HL-60 (cell line): ENCODE data around the gene TNFSF11.

ENCODE experiments used
- DNase-seq, 2 experiments: peaks; one replicate each; pipeline ENCODE4 v3.0.0-alpha.2; 2010 to 2020; ENCODE audit warnings: low read depth in 1 of 2, low spot score in 1 of 2
- H3K27ac ChIP-seq: fragments of 250-450 bp; sonication (Bioruptor Pico); replicated peaks from 2 replicates; pipeline ENCODE4 v1.5.1; 2020; ENCODE audit warnings: mild to moderate bottlenecking, moderate library complexity
- H3K27me3 ChIP-seq: fragments of 250-450 bp; sonication (Bioruptor Pico); 2 replicates; pipeline ENCODE4 v1.5.1; 2021; ENCODE audit warnings: mild to moderate bottlenecking, moderate library complexity; ENCODE audit not compliant: insufficient read depth, poor library complexity, severe bottlenecking
- H3K4me3 ChIP-seq: replicated peaks from 2 replicates; pipeline ENCODE4 v1.5.1; 2011; ENCODE audit warnings: mild to moderate bottlenecking, control low read depth, low read length; ENCODE audit not compliant: insufficient read depth
- GABPA ChIP-seq: IDR thresholded peaks from 2 replicates; pipeline ENCODE4 v1.6.1; 2012; ENCODE audit warnings: low read depth
- POLR2AphosphoS5 ChIP-seq: IDR thresholded peaks from 2 replicates; pipeline ENCODE4 v1.6.1; 2012; ENCODE audit warnings: low read depth
- SPI1 ChIP-seq: IDR thresholded peaks from 2 replicates; pipeline ENCODE4 v1.6.1; 2012; ENCODE audit warnings: low read depth, mild to moderate bottlenecking, borderline replicate concordance
- TF ChIP-seq, protein P1 (sequence below): IDR thresholded peaks from one replicate; pipeline ENCODE4 v1.5.1; 2011; ENCODE audit warnings: low read length, control low read depth, inconsistent platforms; ENCODE audit not compliant: insufficient read depth
- TF ChIP-seq, protein P2 (sequence below): IDR thresholded peaks from 2 replicates; pipeline ENCODE4 v1.6.1; 2012; ENCODE audit warnings: low read depth; ENCODE audit not compliant: insufficient replicate concordance

TNFSF11 gene

DNA sequence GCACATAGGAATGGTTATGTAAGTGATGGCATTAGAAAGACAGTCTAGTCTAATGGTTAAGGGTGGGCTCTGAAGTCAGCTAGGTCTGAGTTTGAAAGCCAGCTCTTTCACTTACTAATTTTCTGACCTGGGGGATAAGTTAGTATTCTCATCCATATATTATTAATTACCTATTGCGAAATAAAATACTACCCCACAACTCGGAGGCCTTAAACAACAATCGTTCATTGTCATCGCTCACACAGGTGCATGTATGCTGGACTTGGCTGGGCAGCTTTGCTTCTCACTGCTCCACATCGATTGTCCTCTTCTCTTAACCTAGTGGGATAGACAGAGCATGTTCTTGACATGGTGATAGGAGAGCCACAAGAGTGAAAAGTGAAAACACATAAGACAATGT is 54.7 kb downstream of the TNFSF11 start:
- DNase-seq = no peak
- Histone ChIP-seq H3K4me3 (no peak overlapping the region), H3K27ac (no peak overlapping the region), H3K27me3 (no peaks in the 10 kb centered on the region)
- TF ChIP-seq SPI1 (no peak), GABPA (no peak), POLR2AphosphoS5 (no peak)
- TF ChIP-seq, protein P1, sequence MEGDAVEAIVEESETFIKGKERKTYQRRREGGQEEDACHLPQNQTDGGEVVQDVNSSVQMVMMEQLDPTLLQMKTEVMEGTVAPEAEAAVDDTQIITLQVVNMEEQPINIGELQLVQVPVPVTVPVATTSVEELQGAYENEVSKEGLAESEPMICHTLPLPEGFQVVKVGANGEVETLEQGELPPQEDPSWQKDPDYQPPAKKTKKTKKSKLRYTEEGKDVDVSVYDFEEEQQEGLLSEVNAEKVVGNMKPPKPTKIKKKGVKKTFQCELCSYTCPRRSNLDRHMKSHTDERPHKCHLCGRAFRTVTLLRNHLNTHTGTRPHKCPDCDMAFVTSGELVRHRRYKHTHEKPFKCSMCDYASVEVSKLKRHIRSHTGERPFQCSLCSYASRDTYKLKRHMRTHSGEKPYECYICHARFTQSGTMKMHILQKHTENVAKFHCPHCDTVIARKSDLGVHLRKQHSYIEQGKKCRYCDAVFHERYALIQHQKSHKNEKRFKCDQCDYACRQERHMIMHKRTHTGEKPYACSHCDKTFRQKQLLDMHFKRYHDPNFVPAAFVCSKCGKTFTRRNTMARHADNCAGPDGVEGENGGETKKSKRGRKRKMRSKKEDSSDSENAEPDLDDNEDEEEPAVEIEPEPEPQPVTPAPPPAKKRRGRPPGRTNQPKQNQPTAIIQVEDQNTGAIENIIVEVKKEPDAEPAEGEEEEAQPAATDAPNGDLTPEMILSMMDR = no peak
- TF ChIP-seq, protein P2, sequence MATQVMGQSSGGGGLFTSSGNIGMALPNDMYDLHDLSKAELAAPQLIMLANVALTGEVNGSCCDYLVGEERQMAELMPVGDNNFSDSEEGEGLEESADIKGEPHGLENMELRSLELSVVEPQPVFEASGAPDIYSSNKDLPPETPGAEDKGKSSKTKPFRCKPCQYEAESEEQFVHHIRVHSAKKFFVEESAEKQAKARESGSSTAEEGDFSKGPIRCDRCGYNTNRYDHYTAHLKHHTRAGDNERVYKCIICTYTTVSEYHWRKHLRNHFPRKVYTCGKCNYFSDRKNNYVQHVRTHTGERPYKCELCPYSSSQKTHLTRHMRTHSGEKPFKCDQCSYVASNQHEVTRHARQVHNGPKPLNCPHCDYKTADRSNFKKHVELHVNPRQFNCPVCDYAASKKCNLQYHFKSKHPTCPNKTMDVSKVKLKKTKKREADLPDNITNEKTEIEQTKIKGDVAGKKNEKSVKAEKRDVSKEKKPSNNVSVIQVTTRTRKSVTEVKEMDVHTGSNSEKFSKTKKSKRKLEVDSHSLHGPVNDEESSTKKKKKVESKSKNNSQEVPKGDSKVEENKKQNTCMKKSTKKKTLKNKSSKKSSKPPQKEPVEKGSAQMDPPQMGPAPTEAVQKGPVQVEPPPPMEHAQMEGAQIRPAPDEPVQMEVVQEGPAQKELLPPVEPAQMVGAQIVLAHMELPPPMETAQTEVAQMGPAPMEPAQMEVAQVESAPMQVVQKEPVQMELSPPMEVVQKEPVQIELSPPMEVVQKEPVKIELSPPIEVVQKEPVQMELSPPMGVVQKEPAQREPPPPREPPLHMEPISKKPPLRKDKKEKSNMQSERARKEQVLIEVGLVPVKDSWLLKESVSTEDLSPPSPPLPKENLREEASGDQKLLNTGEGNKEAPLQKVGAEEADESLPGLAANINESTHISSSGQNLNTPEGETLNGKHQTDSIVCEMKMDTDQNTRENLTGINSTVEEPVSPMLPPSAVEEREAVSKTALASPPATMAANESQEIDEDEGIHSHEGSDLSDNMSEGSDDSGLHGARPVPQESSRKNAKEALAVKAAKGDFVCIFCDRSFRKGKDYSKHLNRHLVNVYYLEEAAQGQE = no peak

DNA sequence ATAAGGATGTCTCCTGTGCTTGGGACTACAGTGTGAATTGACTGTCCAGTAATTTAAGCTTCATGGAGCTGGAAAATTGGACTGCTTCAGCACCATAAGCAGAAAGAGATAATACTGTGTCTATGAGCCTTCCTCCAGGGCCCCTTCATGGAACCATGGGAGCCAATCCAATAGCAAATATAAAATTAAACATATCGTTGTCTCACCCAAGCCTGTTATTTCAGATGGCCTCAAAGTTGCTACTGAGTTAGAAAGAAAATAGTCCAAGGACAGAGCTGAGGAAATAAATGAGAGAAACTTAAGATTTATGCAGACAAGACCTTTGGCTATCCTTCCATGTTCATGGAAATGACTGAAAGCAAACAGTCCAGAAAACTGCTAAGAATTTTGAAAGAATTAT is 57.2 kb downstream of the TNFSF11 start:
- TF ChIP-seq GABPA = no peak
- TF ChIP-seq, protein P2 = no peak
- TF ChIP-seq, protein P1 = no peak
- no peak for TF ChIP-seq POLR2AphosphoS5
- no peak for TF ChIP-seq SPI1
- Histone ChIP-seq H3K27ac (no peak overlapping the region), H3K4me3 (no peak overlapping the region), H3K27me3 (no peaks in the 10 kb centered on the region)
- DNase-seq = no peak

DNA sequence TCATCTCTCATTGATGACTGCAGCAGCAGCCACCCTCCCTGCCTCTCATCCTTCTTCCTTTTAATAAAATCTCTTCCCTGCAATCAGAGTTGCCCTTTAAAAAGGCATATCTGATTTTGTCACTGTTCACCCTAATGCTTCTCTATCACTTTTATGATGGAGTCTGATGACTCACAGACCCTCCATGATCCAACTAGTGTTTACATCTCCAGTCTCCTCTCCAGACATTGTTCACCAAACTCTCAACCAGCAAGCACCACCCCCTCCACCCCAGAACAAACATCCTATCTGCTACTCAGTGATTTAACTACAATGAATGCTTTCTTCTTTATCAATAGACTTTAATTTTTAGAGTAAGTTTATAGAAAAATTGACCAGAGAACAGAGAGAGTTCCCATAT is 59.5 kb downstream of the TNFSF11 start:
- Histone ChIP-seq H3K27me3 (no peaks in the 10 kb centered on the region), H3K4me3 (no peak overlapping the region), H3K27ac (no peak overlapping the region)
- TF ChIP-seq POLR2AphosphoS5 = no peak
- TF ChIP-seq, protein P2 = no peak
- no peak for TF ChIP-seq GABPA
- TF ChIP-seq SPI1 = no peak
- TF ChIP-seq, protein P1 = no peak
- no peak for DNase-seq
